ENCODE measurements around the gene NACA2.
"Not testable (repeated sequence)": the region's sequence is repeated elsewhere in the genome, so short reads cannot be mapped to it uniquely, and the experiment has no call there.

The NACA2 gene

GRCh38 chr17:61579961-61580360 is 11.1 kb downstream of the NACA2 start:
- no peak for DNase-seq (ENCODE audit: extremely low read depth in 1 of 2, low read depth in 1 of 2)

- no peak for DNase-seq (ENCODE audit: extremely low read depth in 1 of 2, low read depth in 1 of 2)
Observed at GRCh38 chr17:61579347-61579746, 11.7 kb downstream of the NACA2 start.

- no peak for DNase-seq (ENCODE audit: extremely low read depth in 1 of 2, low read depth in 1 of 2)
Observed at GRCh38 chr17:61578645-61579044, 12.4 kb downstream of the NACA2 start.

- DNase-seq (ENCODE audit: extremely low read depth in 1 of 2, low read depth in 1 of 2): no peak
Observed at GRCh38 chr17:61575983-61576382, 15.0 kb downstream of the NACA2 start.

GRCh38 chr17:61575352-61575975 is 15.6 kb downstream of the NACA2 start:
- no peak for DNase-seq (ENCODE audit: extremely low read depth in 1 of 2, low read depth in 1 of 2)

- DNase-seq (ENCODE audit: extremely low read depth in 1 of 2, low read depth in 1 of 2): no peak
Observed at GRCh38 chr17:61574542-61575351, 16.3 kb downstream of the NACA2 start.

- not testable (repeated sequence) for DNase-seq (ENCODE audit: extremely low read depth in 1 of 2, low read depth in 1 of 2)
Observed at GRCh38 chr17:61572547-61572946, 18.5 kb downstream of the NACA2 start.

- DNase-seq (ENCODE audit: extremely low read depth in 1 of 2, low read depth in 1 of 2): no peak
Observed at GRCh38 chr17:61571624-61572023, 19.4 kb downstream of the NACA2 start.

GRCh38 chr17:61570118-61570517 is 20.9 kb downstream of the NACA2 start:
- DNase-seq (ENCODE audit: extremely low read depth in 1 of 2, low read depth in 1 of 2): no peak

GRCh38 chr17:61569525-61569924 is 21.5 kb downstream of the NACA2 start:
- not testable (repeated sequence) for DNase-seq (ENCODE audit: extremely low read depth in 1 of 2, low read depth in 1 of 2)

GRCh38 chr17:61568219-61569072 is 22.6 kb downstream of the NACA2 start:
- DNase-seq (ENCODE audit: extremely low read depth in 1 of 2, low read depth in 1 of 2): no peak

- no peak for DNase-seq (ENCODE audit: extremely low read depth in 1 of 2, low read depth in 1 of 2)
Observed at GRCh38 chr17:61567045-61567802, 23.8 kb downstream of the NACA2 start.

- DNase-seq (ENCODE audit: extremely low read depth in 1 of 2, low read depth in 1 of 2): not testable (repeated sequence)
Observed at GRCh38 chr17:61566448-61566847, 24.6 kb downstream of the NACA2 start.

- not testable (repeated sequence) for DNase-seq (ENCODE audit: extremely low read depth in 1 of 2, low read depth in 1 of 2)
Observed at GRCh38 chr17:61565850-61566249, 25.2 kb downstream of the NACA2 start.

- no peak for DNase-seq (ENCODE audit: extremely low read depth in 1 of 2, low read depth in 1 of 2)
Observed at GRCh38 chr17:61565213-61565612, 25.8 kb downstream of the NACA2 start.

- DNase-seq (ENCODE audit: extremely low read depth in 1 of 2, low read depth in 1 of 2): no peak
Observed at GRCh38 chr17:61562287-61562686, 28.7 kb downstream of the NACA2 start.

GRCh38 chr17:61561354-61561753 is 29.7 kb downstream of the NACA2 start:
- no peak for DNase-seq (ENCODE audit: extremely low read depth in 1 of 2, low read depth in 1 of 2)

- no peak for DNase-seq (ENCODE audit: extremely low read depth in 1 of 2, low read depth in 1 of 2)
Observed at GRCh38 chr17:61560071-61560470, 30.9 kb downstream of the NACA2 start.

GRCh38 chr17:61556224-61557188 is 34.5 kb downstream of the NACA2 start:
- DNase-seq (ENCODE audit: extremely low read depth in 1 of 2, low read depth in 1 of 2): no peak
